ENCODE data around the gene GEMIN7. TPM values are rescaled to one million over a fixed set of nuclear protein-coding genes. Genes with fewer than 3 reads are reported as not detected.

GEMIN7 gene
- total and polyA plus RNA-seq, 2 of the 4 experiments (the other 2 are of a cell fraction), result 27.2 to 53.0 TPM

DNA sequence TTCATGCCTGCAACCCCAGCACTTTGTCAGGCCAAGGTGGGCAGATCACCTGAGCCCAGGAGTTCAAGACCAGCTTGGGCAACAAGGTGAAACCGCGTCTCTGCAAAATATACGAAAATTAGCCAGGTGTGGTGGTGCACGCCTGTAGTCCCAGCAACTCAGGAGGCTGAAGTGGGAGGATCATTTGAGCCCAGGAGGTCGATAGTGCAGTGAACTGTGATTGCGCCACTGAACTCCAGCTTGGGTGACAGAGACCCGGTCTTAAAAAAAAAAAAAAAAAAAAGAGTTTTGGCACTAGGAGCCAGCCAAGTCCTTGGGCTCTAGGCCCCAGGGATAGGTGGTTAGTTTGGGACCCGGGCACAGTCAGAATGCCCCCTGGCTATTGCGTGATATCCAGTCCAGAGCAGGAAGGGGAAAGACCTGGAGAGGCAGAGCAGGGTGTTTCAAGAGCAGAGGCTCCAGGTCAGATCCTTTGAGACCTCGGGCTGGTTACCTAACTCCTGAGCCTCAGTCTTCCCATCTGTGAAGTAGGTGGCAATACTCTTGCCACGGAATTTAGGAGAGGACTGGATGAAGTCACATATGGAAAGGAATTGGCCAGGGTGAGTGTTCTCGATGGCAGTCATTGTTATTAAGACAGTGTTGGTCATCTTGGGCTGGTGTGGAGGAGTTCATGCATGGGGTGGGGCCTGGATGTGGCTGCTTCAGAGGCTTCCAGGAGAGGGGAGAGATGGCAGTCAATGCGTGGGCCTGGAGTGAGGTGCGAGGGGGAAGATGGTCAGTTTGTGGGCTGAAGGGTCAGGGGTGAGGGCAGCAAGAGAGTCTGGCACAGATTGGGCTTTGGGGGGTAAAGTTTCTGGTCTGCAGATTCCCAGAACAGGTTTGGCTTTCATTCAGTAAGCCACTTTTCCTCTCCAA lies 16.7 kb downstream of the GEMIN7 start:
- Histone ChIP-seq H4K20me1 (ENCODE audit: insufficient read depth, low read length) (peaks cover 68% of the 10 kb centered on the region), H3K4me3 (ENCODE audit: insufficient read depth, low read depth, low read length) (no peak overlapping the region), H3K36me3 (ENCODE audit: control insufficient read depth, insufficient read depth, low read length) (0 out of 2 replicates have a peak, but pooled peaks cover 2% of the 10 kb centered on the region), H2BK15ac (ENCODE audit: low read depth, low read length) (no peak overlapping the region), H2AK9ac (replicated peaks; ENCODE audit: low read depth, low read length, poor library complexity) (no peak overlapping the region), H4K91ac (ENCODE audit: insufficient read depth, low read depth, low read length) (no peak overlapping the region), H2BK5ac (ENCODE audit: low read depth, low read length, poor library complexity, severe bottlenecking) (no peak overlapping the region), H2AK5ac (ENCODE audit: low read depth, low read length) (peak overlapping the region; percentile 19), H3K18ac (ENCODE audit: low read depth, low read length) (no peak overlapping the region), H3K4me2 (ENCODE audit: low read depth, low read length) (no peak overlapping the region), H2BK20ac (ENCODE audit: low read depth, low read length) (no peak overlapping the region), H2AFZ (replicated peaks; ENCODE audit: low read length, poor library complexity) (no peak overlapping the region), H3K56ac (ENCODE audit: extremely low read depth, insufficient read depth, low read length) (no peak overlapping the region), H2BK120ac (ENCODE audit: low read depth, low read length) (no peak overlapping the region), H3K27me3 (ENCODE audit: control insufficient read depth, insufficient read depth, low read length) (no peaks in the 10 kb centered on the region), H3K14ac (replicated peaks; ENCODE audit: low read depth, low read length) (no peak overlapping the region), H3K9ac (ENCODE audit: low read depth, low read length) (no peak overlapping the region), H3K4ac (ENCODE audit: low read depth, low read length) (no peak overlapping the region), H3K4me1 (ENCODE audit: control insufficient read depth, insufficient read depth, low read length) (peaks cover 39% of the 10 kb centered on the region), H3K9me1 (ENCODE audit: insufficient read depth, low read length) (peaks cover 45% of the 10 kb centered on the region), H4K5ac (ENCODE audit: low read depth, low read length) (no peak overlapping the region), H3K9me3 (ENCODE audit: control insufficient read depth, insufficient read depth, low read length) (no peaks in the 10 kb centered on the region), H3K27ac (ENCODE audit: insufficient read depth, low read length) (no peak overlapping the region), H4K8ac (ENCODE audit: low read depth in 2 of 2, low read length in 2 of 2) (no peak overlapping the region), H3K79me1 (ENCODE audit: low read depth in 1 of 2, low read length in 2 of 2) (peaks cover 15 to 70% of the 10 kb centered on the region in 2 experiments; a peak in 3 of 4 replicates), H3K23ac (ENCODE audit: low read depth, low read length) (no peak overlapping the region)
- CTCF ChIA-PET, result no interaction called here
- POLR2A ChIA-PET (ENCODE audit: unreplicated experiment), result no interaction called here
- DNase-seq (no peak), ATAC-seq (ENCODE audit: low read depth) (no peak)
- no TSS peak for BruUV-seq (replicated peaks)
- dilution Hi-C loops (cut with HindIII; ENCODE audit: low sequenced_read_pairs, unreplicated experiment) (no loop called here), intact Hi-C loops (cut with micrococcal nuclease) (no loop called here), in situ Hi-C loops (cut with MboI; ENCODE audit: low sequenced_read_pairs) (no loop called here)
- no peak for TF ChIP-seq MAZ (IDR thresholded peaks at IDR 0.05; ENCODE audit: borderline replicate concordance, low read depth, low read length)
- TF ChIP-seq RCOR1 (IDR thresholded peaks at IDR 0.05; ENCODE audit: insufficient replicate concordance, low read length), result peak; percentile 34
- 94% methylated on average over 7 of the region's 14 CpGs; no CpG with 5 or more reads in 1 of the 2 experiments for WGBS, 2 experiments (ENCODE audit: extremely low coverage in 2 of 2, insufficient read length in 1 of 2)
